Keratinocyte (primary cell): ENCODE measurements around the gene STARD5. TPM values are rescaled to one million over a fixed set of nuclear protein-coding genes. Genes with fewer than 3 reads are reported as not detected.

Source experiments
- DNase-seq: peaks from one replicate; pipeline ENCODE4 v3.0.0-alpha.2; 2011; ENCODE audit warnings: low read depth, missing footprints, low spot score
- FAIRE-seq: peaks from 2 replicates; lab custom pipeline; 2011; peaks lifted over from hg19 to GRCh38; lab: Jason Lieb, UNC
- H2AFZ ChIP-seq: 2 replicates; pipeline ENCODE4 v1.6.0; 2012; ENCODE audit warnings: low read length, control low read depth, inconsistent platforms; ENCODE audit not compliant: control insufficient read depth
- H3K27ac ChIP-seq: 2 replicates; pipeline ENCODE4 v1.5.1; 2011; ENCODE audit warnings: low read length; ENCODE audit not compliant: control insufficient read depth, insufficient read depth
- H3K27me3 ChIP-seq: 3 replicates; pipeline ENCODE4 v1.6.0; 2011; ENCODE audit warnings: low read length; ENCODE audit not compliant: control insufficient read depth, insufficient read depth; ENCODE audit errors: extremely low read depth
- H3K36me3 ChIP-seq, 2 experiments: 2 replicates in 1 of 2; 3 replicates in 1 of 2; pipeline ENCODE4 v1.5.1; 2011; ENCODE audit warnings: low read length in 2 of 2, mild to moderate bottlenecking in 1 of 2; ENCODE audit not compliant: control insufficient read depth in 2 of 2, insufficient read depth in 2 of 2; ENCODE audit errors: extremely low read depth in 1 of 2
- H3K4me1 ChIP-seq: 3 replicates; pipeline ENCODE4 v1.5.1; 2011; ENCODE audit warnings: low read length; ENCODE audit not compliant: control insufficient read depth, insufficient read depth; ENCODE audit errors: extremely low read depth
- H3K4me2 ChIP-seq: 3 replicates; pipeline ENCODE4 v1.6.0; 2011; ENCODE audit warnings: low read depth, low read length; ENCODE audit not compliant: control insufficient read depth, insufficient read depth; ENCODE audit errors: extremely low read depth
- H3K4me3 ChIP-seq, 3 experiments: fragments of 200-600 bp in 1 of 3; sonication (generic) in 1 of 3; 2 replicates in 2 of 3; 3 replicates in 1 of 3; pipeline ENCODE4 v1.5.1; 2011 to 2016; ENCODE audit warnings: low read length in 3 of 3, mild to moderate bottlenecking in 3 of 3, control low read depth in 2 of 3, inconsistent platforms in 1 of 3, low read depth in 1 of 3, mixed read lengths in 1 of 3, mixed run types in 1 of 3, moderate library complexity in 1 of 3; ENCODE audit not compliant: control insufficient read depth in 2 of 3, insufficient read depth in 2 of 3; ENCODE audit errors: extremely low read depth in 1 of 3
- H3K79me2 ChIP-seq: 2 replicates; pipeline ENCODE4 v1.6.0; 2012; ENCODE audit warnings: low read length; ENCODE audit not compliant: control insufficient read depth, insufficient read depth
- H3K9ac ChIP-seq: 3 replicates; pipeline ENCODE4 v1.6.0; 2011; ENCODE audit warnings: low read length; ENCODE audit not compliant: control insufficient read depth, insufficient read depth; ENCODE audit errors: extremely low read depth
- H3K9me1 ChIP-seq: 3 replicates; pipeline ENCODE4 v1.6.0; 2011; ENCODE audit warnings: low read length; ENCODE audit not compliant: control insufficient read depth, insufficient read depth; ENCODE audit errors: extremely low read depth
- H3K9me3 ChIP-seq: 2 replicates; pipeline ENCODE4 v1.5.1; 2012; ENCODE audit warnings: low read depth, low read length; ENCODE audit not compliant: control insufficient read depth
- H4K20me1 ChIP-seq: 3 replicates; pipeline ENCODE4 v1.6.0; 2011; ENCODE audit warnings: low read length; ENCODE audit not compliant: control insufficient read depth, insufficient read depth; ENCODE audit errors: extremely low read depth
- CTCF ChIP-seq, 3 experiments: IDR thresholded peaks in 1 of 3; conservative IDR thresholded peaks in 1 of 3; optimal IDR thresholded peaks in 1 of 3; 2 replicates in 2 of 3; 3 replicates in 1 of 3; pipeline versions ENCODE3 to v1.5.1; 2011; ENCODE audit warnings: low read length in 3 of 3, mild to moderate bottlenecking in 3 of 3, moderate library complexity in 2 of 3, control low read depth in 1 of 3, inconsistent platforms in 1 of 3; ENCODE audit not compliant: insufficient read depth in 2 of 3; ENCODE audit errors: extremely low read depth in 1 of 3
- EZH2 ChIP-seq: IDR thresholded peaks from one replicate; pipeline ENCODE4 v1.6.1; 2012; ENCODE audit warnings: inconsistent platforms, mild to moderate bottlenecking, low read length, moderate library complexity
- dilution Hi-C: fragments of 300-500 bp; cut with MboI; formaldehyde crosslinking; loops from one replicate; pipeline ENCODE4 v1.7.0; 2020; ENCODE audit warnings: low sequenced_read_pairs; ENCODE audit not compliant: extremely low pct_ligation_motif_present
- polyA plus RNA-seq, 5 experiments: library from polyadenylated mRNA; depleted of rRNA in 3 of 5; stranded (reverse) in 3 of 5; stranded (forward) in 1 of 5; unstranded in 1 of 5; fragments of >200 nt; gene quantifications; 1 replicate in 1 of 5; 2 replicates in 3 of 5; 3 replicates in 1 of 5; pipeline versions ENCODE4 v1.2.1 to v1.2.3, GENCODE V29; 2011 to 2012; ENCODE audit warnings: missing spikeins in 2 of 5, low read depth in 1 of 5, low replicate concordance in 1 of 5

The STARD5 gene
- polyA plus RNA-seq, 1 donor (not counting 4 experiments of a cell fraction or from before 2014, with no cell fraction given): 38.8 TPM

GRCh38 chr15:81323559-81323943, 390 bp downstream of the STARD5 start:
- Histone ChIP-seq H3K9ac (peak overlapping the region; percentile 94), H3K4me3 (peak overlapping the region; percentile 89 to 92 (median 91)), H3K9me3 (no peaks in the 10 kb centered on the region), H3K27me3 (no peaks in the 10 kb centered on the region), H3K79me2 (peaks cover 11% of the 10 kb centered on the region), H2AFZ (peak overlapping the region; percentile 79), H3K4me2 (peak overlapping the region; percentile 90), H3K27ac (peak overlapping the region; percentile 83), H3K9me1 (no peaks in the 10 kb centered on the region), H3K36me3 (peaks cover 22 to 25% of the 10 kb centered on the region in 2 experiments), H3K4me1 (peaks cover 13% of the 10 kb centered on the region), H4K20me1 (no peaks in the 10 kb centered on the region)
- FAIRE-seq (no peak), DNase-seq (no peak)
- dilution Hi-C loops: no loop called here
- TF ChIP-seq EZH2 (no peak), CTCF (optimal IDR thresholded peaks at IDR 0.05 in 1 of 3, IDR thresholded peaks at IDR 0.05 in 1 of 3, conservative IDR thresholded peaks at IDR 0.05 in 1 of 3; ENCODE audit: extremely low read depth in 1 of 3, insufficient read depth in 2 of 3, low read length in 3 of 3) (no peak)

GRCh38 chr15:81322676-81323253, 1.2 kb downstream of the STARD5 start:
- dilution Hi-C loops: no loop called here
- peak overlapping the region; percentile 89 to 92 (median 91) for H3K4me3 ChIP-seq
- TF ChIP-seq EZH2: no peak
- H3K9ac ChIP-seq: peak overlapping the region; percentile 94
- H3K4me2 ChIP-seq: peak overlapping the region; percentile 90
- peaks cover 11% of the 10 kb centered on the region for H3K79me2 ChIP-seq
- peak overlapping the region; percentile 83 for H3K27ac ChIP-seq
- DNase-seq (no peak), FAIRE-seq (peak; percentile 41)
- H3K36me3 ChIP-seq: peaks cover 29 to 31% of the 10 kb centered on the region in 2 experiments
- peaks cover 13% of the 10 kb centered on the region for H3K4me1 ChIP-seq
- no peak overlapping the region for H2AFZ ChIP-seq
- no peaks in the 10 kb centered on the region for H3K9me3 ChIP-seq
- H4K20me1 ChIP-seq: no peaks in the 10 kb centered on the region
- H3K9me1 ChIP-seq: no peaks in the 10 kb centered on the region
- no peaks in the 10 kb centered on the region for H3K27me3 ChIP-seq
